A549 treated with RU486 at 1 μM for 4 hours (cell line): ENCODE measurements around the gene LCE1B. TPM values are rescaled to one million over a fixed set of nuclear protein-coding genes. Genes with fewer than 3 reads are reported as not detected.

Experiments
- total RNA-seq: library from RNA; stranded (reverse); fragments of 200-300 nt; extraction: Qiagen RNA extraction; gene quantifications from 5 replicates; pipeline ENCODE4 v1.2.3, GENCODE V29; 2022; ENCODE audit warnings: low read depth

The LCE1B gene
- total RNA-seq: not detected in 5 replicates

DNA sequence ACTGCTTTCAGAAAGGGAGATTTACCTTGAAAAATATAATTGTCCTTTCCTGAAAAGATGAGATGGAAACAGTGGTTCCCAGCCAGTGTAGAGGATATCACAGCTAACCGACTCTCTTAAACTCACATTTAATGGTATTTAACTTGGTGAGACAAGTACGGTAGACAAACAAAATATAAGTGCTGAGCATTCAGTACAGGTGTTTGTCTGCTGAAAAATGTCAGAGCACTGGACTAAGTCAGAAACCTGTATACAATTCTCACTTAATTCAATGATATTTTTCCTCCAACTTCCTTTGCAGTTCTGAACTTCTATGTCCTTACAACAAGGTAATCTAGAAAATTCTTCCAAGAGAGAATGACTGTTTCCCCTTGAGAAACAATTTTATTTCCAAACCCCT is at the start of gene LCE1B:
Gene LCE1B, plus strand, starts transcription at position 301 of the 400 bp plus-strand sequence. CDS start 476 bp downstream, outside the sequence.

GRCh38 chr1:152774875-152775274 is 36.9 kb upstream of the LCE1B start, which contains the start of gene LCE1F:
TSS of gene LCE1F (plus strand) at chr1:152775140. CDS start at chr1:152776372, 1,232 bp downstream.

GRCh38 chr1:152786077-152786476 is 25.7 kb upstream of the LCE1B start, which contains the start of gene LCE1E:
TSS of gene LCE1E (plus strand) at chr1:152786257. CDS start at chr1:152787300, 1,043 bp downstream.

DNA sequence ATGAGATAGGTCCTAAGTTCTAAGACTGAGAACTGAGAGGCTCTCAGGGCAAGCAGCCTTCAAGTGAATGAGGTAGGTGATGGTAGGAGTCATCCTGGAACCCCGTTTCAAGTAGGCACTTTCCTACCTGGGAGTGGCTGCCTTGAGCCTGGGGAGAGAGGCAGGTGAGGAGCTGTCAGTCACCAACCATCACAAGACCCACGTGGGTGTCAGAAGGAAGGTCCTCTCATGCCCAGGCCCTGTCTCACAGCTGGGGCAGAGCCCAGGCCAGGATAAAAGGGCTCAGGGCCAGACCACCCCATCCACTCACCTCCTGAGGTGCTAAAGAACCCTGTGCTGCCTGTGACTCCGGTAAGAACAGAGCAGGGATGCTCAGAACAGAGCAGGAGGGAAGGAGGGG is 15.3 kb upstream of the LCE1B start, which contains the start of gene LCE1D:
Gene LCE1D, plus strand, starts transcription at position 301 of the 400 bp plus-strand sequence. CDS start 1,074 bp downstream, outside the sequence.

DNA sequence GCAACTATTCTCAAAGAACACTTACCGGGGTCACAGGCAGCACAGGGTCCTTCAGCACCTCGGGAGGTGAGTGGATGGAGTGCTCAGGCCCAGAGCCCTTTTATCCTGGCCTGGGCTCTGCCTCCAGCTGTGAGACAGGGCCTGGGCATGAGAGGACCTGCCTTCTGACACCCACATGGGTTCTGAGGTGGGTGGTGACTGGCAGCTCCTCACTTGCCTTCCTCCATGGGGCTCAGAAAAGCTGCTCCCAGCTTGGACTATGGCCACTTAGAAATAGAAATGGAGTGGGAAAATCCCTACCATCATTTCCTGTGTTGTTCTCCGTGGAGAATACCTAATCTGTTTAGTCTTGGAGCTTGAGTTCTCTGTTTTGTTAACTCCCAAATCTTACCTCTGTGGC is 5.2 kb upstream of the LCE1B start, which contains the start of gene LCE1C:
Gene LCE1C, minus strand, starts transcription at position 76 of the 400 bp plus-strand sequence. CDS start 1,173 bp downstream, outside the sequence.

GRCh38 chr1:152827173-152827572 is 15.4 kb downstream of the LCE1B start, which contains the start of gene LCE1A:
TSS of gene LCE1A (plus strand) at chr1:152827473. CDS start at chr1:152827473, 0 bp downstream.

GRCh38 chr1:152842556-152842955 is 30.8 kb downstream of the LCE1B start, which contains the start of gene LCE6A:
TSS of gene LCE6A (plus strand) at chr1:152842856. CDS start at chr1:152843521, 665 bp downstream.

DNA sequence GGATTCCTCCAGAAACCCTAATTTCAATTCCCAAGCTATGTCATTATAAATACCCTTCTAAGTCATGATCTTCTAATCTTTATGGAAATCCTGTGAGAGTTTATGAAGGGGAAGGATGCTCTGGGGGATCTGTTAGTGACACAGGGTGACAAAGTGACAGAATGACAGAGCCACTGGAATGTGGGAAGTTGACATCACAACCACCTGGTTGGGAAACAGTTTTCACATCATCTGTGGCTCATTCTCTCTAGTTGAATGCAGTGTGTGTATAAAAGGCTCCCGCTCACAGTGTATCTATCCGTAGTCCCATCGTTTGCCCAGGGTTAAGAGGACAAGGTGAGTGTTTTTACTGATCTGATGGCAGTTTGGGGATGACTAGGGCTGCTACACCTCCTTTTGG is 47.9 kb downstream of the LCE1B start, which contains the start of gene LCE7A:
Gene LCE7A, plus strand, starts transcription at position 301 of the 400 bp plus-strand sequence. CDS start 702 bp downstream, outside the sequence.

Other genes starting within 250 kb of the LCE1B start
- 0.30 TPM in 1 of 5 replicates, not detected in the others for gene LCE3E, start 245.2 kb upstream of the LCE1B start, total RNA-seq
- gene LCE3D, start 231.5 kb upstream of the LCE1B start, total RNA-seq: 0.96 to 1.3 TPM (median 0.97 TPM) in 3 of 5 replicates, not detected in the others
- gene LCE3C, start 211.7 kb upstream of the LCE1B start, total RNA-seq: not detected in 5 replicates
- not detected in 5 replicates for gene LCE3B, start 198.2 kb upstream of the LCE1B start, total RNA-seq
- gene LCE3A, start 188.9 kb upstream of the LCE1B start, total RNA-seq: not detected in 5 replicates
- gene LCE2D, start 148.6 kb upstream of the LCE1B start, total RNA-seq: not detected in 5 replicates
- gene LCE2C, start 136.7 kb upstream of the LCE1B start, total RNA-seq: not detected in 5 replicates
- gene LCE2B, start 125.8 kb upstream of the LCE1B start, total RNA-seq: not detected in 5 replicates
- gene LCE2A, start 113.6 kb upstream of the LCE1B start, total RNA-seq: not detected in 5 replicates
- not detected in 5 replicates for gene LCE4A, start 103.8 kb upstream of the LCE1B start, total RNA-seq
- gene KPRP, start 53.9 kb upstream of the LCE1B start, total RNA-seq: not detected in 5 replicates
- gene LCE1F, start 36.8 kb upstream of the LCE1B start, total RNA-seq: not detected in 5 replicates
- gene LCE1E, start 25.7 kb upstream of the LCE1B start, total RNA-seq: 0.14 TPM in 1 of 5 replicates, not detected in the others
- gene LCE1D, start 15.2 kb upstream of the LCE1B start, total RNA-seq: not detected in 5 replicates
- gene LCE1C, start 5.3 kb upstream of the LCE1B start, total RNA-seq: not detected in 5 replicates
- not detected in 5 replicates for gene LCE1A, start 15.5 kb downstream of the LCE1B start, total RNA-seq
- gene LCE6A, start 30.9 kb downstream of the LCE1B start, total RNA-seq: not detected in 5 replicates
- gene LCE7A, start 48.0 kb downstream of the LCE1B start, total RNA-seq: not detected in 5 replicates
- not detected in 5 replicates for gene SMCP, start 66.4 kb downstream of the LCE1B start, total RNA-seq
- 0.08 TPM in 1 of 5 replicates, not detected in the others for gene IVL, start 96.6 kb downstream of the LCE1B start, total RNA-seq
- not detected in 5 replicates for gene SPRR5, start 135.2 kb downstream of the LCE1B start, total RNA-seq
- gene SPRR4, start 158.7 kb downstream of the LCE1B start, total RNA-seq: not detected in 5 replicates
- not detected in 5 replicates for gene SPRR1A, start 172.1 kb downstream of the LCE1B start, total RNA-seq
- gene SPRR3, start 189.8 kb downstream of the LCE1B start, total RNA-seq: not detected in 5 replicates
- gene SPRR1B, start 219.2 kb downstream of the LCE1B start, total RNA-seq: not detected in 5 replicates
- gene SPRR2D, start 229.1 kb downstream of the LCE1B start, total RNA-seq: not detected in 5 replicates
- gene SPRR2A, start 245.5 kb downstream of the LCE1B start, total RNA-seq: not detected in 5 replicates